AG10803 (cell line): ENCODE results near the gene TBC1D21.
A peak's percentile ranks its signal among the peaks of the same experiment; 100 is the strongest.

Source experiments
- DNase-seq: peaks from one replicate; pipeline ENCODE4 v3.0.0; 2010; ENCODE audit warnings: low read depth
- H3K4me3 ChIP-seq: 2 replicates; pipeline ENCODE4 v1.5.1; 2011; ENCODE audit warnings: mild to moderate bottlenecking, low read length, control low read depth
- CTCF ChIP-seq: conservative IDR thresholded peaks from 2 replicates; pipeline ENCODE4 v1.5.1; 2011; ENCODE audit warnings: mild to moderate bottlenecking, low read length, control low read depth, inconsistent platforms

The TBC1D21 gene

GRCh38 chr15:73909651-73910050 is 36.3 kb downstream of the TBC1D21 start:
- no peak for TF ChIP-seq CTCF
- H3K4me3 ChIP-seq, result no peak overlapping the region
- peak; percentile 43 for DNase-seq

GRCh38 chr15:73910522-73911303 is 37.3 kb downstream of the TBC1D21 start:
- no peak for TF ChIP-seq CTCF
- DNase-seq, result no peak
- no peak overlapping the region for H3K4me3 ChIP-seq

GRCh38 chr15:73912030-73912596 is 38.7 kb downstream of the TBC1D21 start:
- no peak for DNase-seq
- no peak for TF ChIP-seq CTCF
- no peak overlapping the region for H3K4me3 ChIP-seq

- DNase-seq, result no peak
- H3K4me3 ChIP-seq, result no peak overlapping the region
- TF ChIP-seq CTCF, result no peak
Observed at GRCh38 chr15:73914145-73914544, 40.8 kb downstream of the TBC1D21 start.

GRCh38 chr15:73915082-73915481 is 41.7 kb downstream of the TBC1D21 start:
- DNase-seq, result no peak

GRCh38 chr15:73918784-73919183 is 45.4 kb downstream of the TBC1D21 start:
- no peak for TF ChIP-seq CTCF
- no peak overlapping the region for H3K4me3 ChIP-seq
- no peak for DNase-seq

More at GRCh38 chr15:73915082-73915481, 41.7 kb downstream of the TBC1D21 start:
- no peak overlapping the region for H3K4me3 ChIP-seq
- no peak for TF ChIP-seq CTCF

GRCh38 chr15:73919706-73920105 is 46.3 kb downstream of the TBC1D21 start:
- H3K4me3 ChIP-seq, result no peak overlapping the region
- no peak for TF ChIP-seq CTCF
- DNase-seq, result no peak
